HEK293 (cell line): ENCODE data around the gene LRRC51.
A peak's percentile ranks its signal among the peaks of the same experiment; 100 is the strongest.

Experiments
- CTCF ChIA-PET: fragments of 350-600 bp; formaldehyde crosslinking; extraction: SDS; loops from one replicate; lab custom pipeline; 2021; ENCODE audit warnings: antibody characterized with exemption; lab: Yijun Ruan, JAX
- POLR2A ChIA-PET: fragments of 300-600 bp; formaldehyde crosslinking; extraction: SDS; loops from one replicate; lab custom pipeline; 2020; ENCODE audit warnings: antibody characterized with exemption, inconsistent platforms; lab: Yijun Ruan, JAX
- H3K27ac ChIP-seq: fragments of 200-500 bp; sonication (Bioruptor generic); 2 replicates; pipeline ENCODE4 v1.5.1; 2014; ENCODE audit warnings: low read depth, low read length, control low read depth, inconsistent platforms; ENCODE audit errors: extremely low read depth
- H3K36me3 ChIP-seq, 2 experiments: fragments of 200-500 bp in 1 of 2; sonication (Bioruptor generic) in 1 of 2; 1 replicate in 1 of 2; 2 replicates in 1 of 2; pipeline ENCODE4 v1.5.1; 2014 to 2017; ENCODE audit warnings: inconsistent platforms in 2 of 2, low read length in 2 of 2; ENCODE audit not compliant: control insufficient read depth in 2 of 2, insufficient read depth in 1 of 2
- H3K4me1 ChIP-seq: fragments of 200-500 bp; sonication (Bioruptor generic); 2 replicates; pipeline ENCODE4 v1.5.1; 2014; ENCODE audit warnings: mild to moderate bottlenecking, low read length, inconsistent platforms; ENCODE audit not compliant: control insufficient read depth, insufficient read depth
- H3K4me3 ChIP-seq: 2 replicates; pipeline ENCODE4 v1.5.1; 2011; ENCODE audit warnings: low read depth, mild to moderate bottlenecking, control low read depth, low read length, moderate library complexity
- H3K9me3 ChIP-seq: fragments of 200-500 bp; sonication (Bioruptor generic); 2 replicates; pipeline ENCODE4 v1.5.1; 2014; ENCODE audit warnings: low read depth, low read length, inconsistent platforms; ENCODE audit not compliant: control insufficient read depth, insufficient read depth
- EGR2 ChIP-seq: fragments of 450-650 bp; formaldehyde crosslinking; IDR thresholded peaks from 2 replicates; pipeline ENCODE4 v1.5.1; 2016; ENCODE audit warnings: low read depth, missing biosample characterization, missing genetic modification characterization
- ELK4 ChIP-seq: IDR thresholded peaks from 2 replicates; pipeline ENCODE4 v1.6.1; 2011; ENCODE audit warnings: mild to moderate bottlenecking, low read depth, low read length, borderline replicate concordance
- FEZF1 ChIP-seq: fragments of 450-650 bp; formaldehyde crosslinking; IDR thresholded peaks from 2 replicates; pipeline ENCODE4 v1.5.1; 2016; ENCODE audit warnings: missing biosample characterization, missing genetic modification characterization
- GLI4 ChIP-seq: fragments of 450-650 bp; formaldehyde crosslinking; IDR thresholded peaks from 2 replicates; pipeline ENCODE4 v1.5.1; 2016; ENCODE audit warnings: missing biosample characterization, missing genetic modification characterization
- GLIS1 ChIP-seq: fragments of 450-650 bp; formaldehyde crosslinking; IDR thresholded peaks from 2 replicates; pipeline ENCODE4 v1.5.1; 2016; ENCODE audit warnings: missing biosample characterization, missing genetic modification characterization
- GLIS2 ChIP-seq: fragments of 450-650 bp; formaldehyde crosslinking; IDR thresholded peaks from 2 replicates; pipeline ENCODE4 v1.5.1; 2016; ENCODE audit warnings: missing biosample characterization, missing genetic modification characterization
- HOXC10 ChIP-seq: sonication (generic); formaldehyde crosslinking; IDR thresholded peaks from 2 replicates; pipeline ENCODE4 v1.8.1; 2023; ENCODE audit warnings: mild to moderate bottlenecking, missing genetic modification reagents
- HOXD13 ChIP-seq: sonication (generic); formaldehyde crosslinking; IDR thresholded peaks from 2 replicates; pipeline ENCODE4 v1.8.0; 2022; ENCODE audit warnings: missing genetic modification reagents, borderline replicate concordance
- KLF16 ChIP-seq: fragments of 450-650 bp; formaldehyde crosslinking; IDR thresholded peaks from 2 replicates; pipeline ENCODE4 v1.5.1; 2017; ENCODE audit warnings: missing biosample characterization, missing genetic modification characterization
- KLF9 ChIP-seq: fragments of 450-650 bp; formaldehyde crosslinking; IDR thresholded peaks from 2 replicates; pipeline ENCODE4 v1.5.1; 2016; ENCODE audit warnings: missing biosample characterization, missing genetic modification characterization, low read depth
- MZF1 ChIP-seq: fragments of 450-650 bp; formaldehyde crosslinking; IDR thresholded peaks from 2 replicates; pipeline ENCODE4 v1.5.1; 2017; ENCODE audit warnings: missing biosample characterization, missing genetic modification characterization, borderline replicate concordance
- OSR2 ChIP-seq: fragments of 450-650 bp; formaldehyde crosslinking; IDR thresholded peaks from 2 replicates; pipeline ENCODE4 v1.5.1; 2016; ENCODE audit warnings: missing biosample characterization, missing genetic modification characterization
- PRDM10 ChIP-seq: fragments of 450-650 bp; formaldehyde crosslinking; IDR thresholded peaks from 2 replicates; pipeline ENCODE4 v1.5.1; 2016; ENCODE audit warnings: missing biosample characterization, missing genetic modification characterization
- ZBTB1 ChIP-seq: fragments of 450-650 bp; formaldehyde crosslinking; IDR thresholded peaks from 2 replicates; pipeline ENCODE4 v1.5.1; 2016; ENCODE audit warnings: missing biosample characterization, missing genetic modification characterization
- ZBTB17 ChIP-seq: fragments of 450-650 bp; formaldehyde crosslinking; IDR thresholded peaks from 2 replicates; pipeline ENCODE4 v1.5.1; 2016; ENCODE audit warnings: missing biosample characterization, missing genetic modification characterization
- ZBTB21 ChIP-seq: fragments of 450-650 bp; formaldehyde crosslinking; IDR thresholded peaks from 2 replicates; pipeline ENCODE4 v1.5.1; 2017; ENCODE audit warnings: missing biosample characterization, missing genetic modification characterization
- ZNF10 ChIP-seq: fragments of 450-650 bp; formaldehyde crosslinking; IDR thresholded peaks from 2 replicates; pipeline ENCODE4 v1.5.1; 2017; ENCODE audit warnings: missing biosample characterization, missing genetic modification characterization
- ZNF121 ChIP-seq: fragments of 450-650 bp; formaldehyde crosslinking; IDR thresholded peaks from 2 replicates; pipeline ENCODE4 v1.5.1; 2016; ENCODE audit warnings: missing biosample characterization, missing genetic modification characterization
- ZNF157 ChIP-seq: fragments of 450-650 bp; formaldehyde crosslinking; IDR thresholded peaks from 2 replicates; pipeline ENCODE4 v1.5.1; 2016; ENCODE audit warnings: missing biosample characterization, missing genetic modification characterization
- ZNF174 ChIP-seq: fragments of 450-650 bp; formaldehyde crosslinking; IDR thresholded peaks from 2 replicates; pipeline ENCODE4 v1.5.0; 2017; ENCODE audit warnings: missing biosample characterization, mild to moderate bottlenecking, missing genetic modification characterization
- ZNF184 ChIP-seq: fragments of 450-650 bp; IDR thresholded peaks from 2 replicates; pipeline ENCODE4 v1.5.1; 2018; ENCODE audit warnings: missing biosample characterization, mild to moderate bottlenecking, missing genetic modification characterization
- ZNF221 ChIP-seq: fragments of 450-650 bp; formaldehyde crosslinking; IDR thresholded peaks from 2 replicates; pipeline ENCODE4 v1.5.1; 2017; ENCODE audit warnings: missing biosample characterization, missing genetic modification characterization, borderline replicate concordance
- ZNF239 ChIP-seq: fragments of 450-650 bp; formaldehyde crosslinking; IDR thresholded peaks from 2 replicates; pipeline ENCODE4 v1.5.1; 2016; ENCODE audit warnings: missing biosample characterization, missing genetic modification characterization
- ZNF366 ChIP-seq: fragments of 450-650 bp; formaldehyde crosslinking; conservative IDR thresholded peaks from 2 replicates; pipeline ENCODE4 v1.5.1; 2016; ENCODE audit warnings: missing biosample characterization, missing genetic modification characterization
- ZNF514 ChIP-seq: fragments of 450-650 bp; formaldehyde crosslinking; IDR thresholded peaks from 2 replicates; pipeline ENCODE4 v1.5.1; 2016; ENCODE audit warnings: missing biosample characterization, missing genetic modification characterization
- ZNF548 ChIP-seq: fragments of 450-650 bp; formaldehyde crosslinking; IDR thresholded peaks from 2 replicates; pipeline ENCODE4 v1.5.1; 2016; ENCODE audit warnings: missing biosample characterization, missing genetic modification characterization
- ZNF585B ChIP-seq: fragments of 450-650 bp; formaldehyde crosslinking; IDR thresholded peaks from 2 replicates; pipeline ENCODE4 v1.5.1; 2016; ENCODE audit warnings: missing biosample characterization, missing genetic modification characterization
- ZNF596 ChIP-seq: fragments of 450-650 bp; IDR thresholded peaks from 2 replicates; pipeline ENCODE4 v1.5.0; 2018; ENCODE audit warnings: missing biosample characterization, mild to moderate bottlenecking, missing genetic modification characterization, moderate library complexity
- ZNF777 ChIP-seq: fragments of 450-650 bp; formaldehyde crosslinking; IDR thresholded peaks from 2 replicates; pipeline ENCODE4 v1.5.1; 2017; ENCODE audit warnings: missing biosample characterization, missing genetic modification characterization, borderline replicate concordance
- ZNF791 ChIP-seq: fragments of 450-650 bp; formaldehyde crosslinking; IDR thresholded peaks from 2 replicates; pipeline ENCODE4 v1.5.1; 2016; ENCODE audit warnings: missing biosample characterization, missing genetic modification characterization
- TF ChIP-seq, protein P1 (sequence below): fragments of 450-650 bp; formaldehyde crosslinking; IDR thresholded peaks from 2 replicates; pipeline ENCODE4 v1.5.1; 2016; ENCODE audit warnings: missing biosample characterization, missing genetic modification characterization
- TF ChIP-seq, protein P2 (sequence below): fragments of 450-650 bp; IDR thresholded peaks from 2 replicates; pipeline ENCODE4 v1.5.1; 2018; ENCODE audit warnings: missing biosample characterization, mild to moderate bottlenecking, missing genetic modification characterization

LRRC51 gene

DNA sequence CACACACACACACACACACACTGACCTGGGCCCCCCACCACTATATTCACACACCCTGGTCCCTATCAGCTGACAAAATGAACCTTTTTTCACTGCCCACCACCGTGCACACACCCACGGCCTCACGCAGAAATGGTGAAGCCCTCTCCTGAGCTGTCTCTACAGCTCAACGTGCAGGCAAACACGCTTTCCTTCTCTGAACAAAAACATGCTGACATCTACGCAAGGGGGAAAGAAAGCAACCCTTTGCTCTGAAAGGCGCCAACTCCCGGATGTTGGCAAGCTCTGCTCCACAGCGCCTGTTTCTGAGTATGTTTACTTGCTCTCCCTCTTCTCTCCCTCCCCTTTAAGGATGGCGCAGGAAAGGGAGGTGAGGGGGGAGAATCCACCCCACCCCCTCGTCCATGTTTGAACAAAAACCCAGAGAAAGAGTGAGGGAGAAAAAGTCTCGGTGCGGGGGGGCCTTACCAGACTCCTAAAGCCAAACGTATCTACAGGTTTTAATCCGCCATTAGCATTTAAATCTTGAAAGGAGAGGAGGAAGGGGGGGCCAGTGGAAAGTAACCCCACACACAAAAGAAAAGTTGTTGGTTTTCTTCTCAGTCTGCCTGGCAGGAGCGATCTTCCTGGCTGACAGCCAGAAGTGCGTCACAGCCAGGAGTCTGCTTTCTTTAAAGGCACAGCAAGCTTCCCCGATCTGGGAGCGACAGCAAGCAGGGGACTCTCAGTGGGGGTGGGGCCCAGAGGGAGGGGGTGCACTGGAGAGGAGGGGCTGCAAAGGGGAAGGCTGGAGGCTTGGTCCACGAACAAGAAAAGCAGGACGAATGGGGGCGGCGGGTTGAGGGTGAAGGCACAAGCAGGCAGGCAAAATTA is 39.9 kb upstream of the LRRC51 start:
- no peaks in the 10 kb centered on the region for H3K9me3 ChIP-seq
- POLR2A ChIA-PET, result interaction anchor here (0.6 to 1.4 kb wide), 6 partner anchors 8 to 262 kb away, joined by 3 to 5 read pairs (median 4); no protein-coding TSS in a partner anchor
- H3K4me3 ChIP-seq, result peak overlapping the region; percentile 59
- CTCF ChIA-PET, result interaction anchor here (0.7 to 2.2 kb wide), 3 partner anchors 12 to 143 kb away, joined by 4 to 14 read pairs (median 5); no protein-coding TSS in a partner anchor
- H3K36me3 ChIP-seq, result peaks cover 0 to 4% of the 10 kb centered on the region in 2 experiments; a peak in 1 of 3 replicates
- H3K27ac ChIP-seq, result peak overlapping the region; percentile 84
- peaks cover 22% of the 10 kb centered on the region for H3K4me1 ChIP-seq
- TF ChIP-seq ZNF366 (tag by site-specific recombination) (peak; percentile 75), KLF16 (tag by site-specific recombination) (peak; percentile 20; the same call in 1 of the 2 replicates), PRDM10 (tag by site-specific recombination) (peak; percentile 74; the same call in 1 of the 2 replicates), ZNF777 (tag by site-specific recombination) (no peak), ZNF514 (tag by site-specific recombination) (no peak), MZF1 (tag by site-specific recombination) (no peak), ZNF184 (tag by site-specific recombination) (no peak), FEZF1 (tag by site-specific recombination) (no peak), ZNF791 (no peak), GLI4 (tag by site-specific recombination) (no peak), KLF9 (tag by site-specific recombination) (peak; percentile 67), ZNF121 (tag by site-specific recombination) (no peak), ZBTB21 (tag by site-specific recombination) (no peak), ZNF239 (no peak), HOXD13 (CRISPR knock-in tag) (no peak), ZNF174 (tag by site-specific recombination) (no peak), HOXC10 (no peak), ZNF10 (no peak), OSR2 (tag by site-specific recombination) (peak; percentile 46; the same call in 1 of the 2 replicates), ZNF548 (tag by site-specific recombination) (no peak), GLIS1 (peak; percentile 72), ZBTB1 (tag by site-specific recombination) (no peak), EGR2 (peak; percentile 47; the same call in 1 of the 2 replicates), ELK4 (no peak), GLIS2 (tag by site-specific recombination) (peak; percentile 68), ZBTB17 (tag by site-specific recombination) (peak; percentile 85), ZNF221 (tag by site-specific recombination) (no peak), ZNF157 (tag by site-specific recombination) (no peak), ZNF585B (tag by site-specific recombination) (no peak), ZNF596 (tag by site-specific recombination) (0 out of 2 replicates have a peak, but pooled peaks have one; percentile 22)
- TF ChIP-seq, protein P1, sequence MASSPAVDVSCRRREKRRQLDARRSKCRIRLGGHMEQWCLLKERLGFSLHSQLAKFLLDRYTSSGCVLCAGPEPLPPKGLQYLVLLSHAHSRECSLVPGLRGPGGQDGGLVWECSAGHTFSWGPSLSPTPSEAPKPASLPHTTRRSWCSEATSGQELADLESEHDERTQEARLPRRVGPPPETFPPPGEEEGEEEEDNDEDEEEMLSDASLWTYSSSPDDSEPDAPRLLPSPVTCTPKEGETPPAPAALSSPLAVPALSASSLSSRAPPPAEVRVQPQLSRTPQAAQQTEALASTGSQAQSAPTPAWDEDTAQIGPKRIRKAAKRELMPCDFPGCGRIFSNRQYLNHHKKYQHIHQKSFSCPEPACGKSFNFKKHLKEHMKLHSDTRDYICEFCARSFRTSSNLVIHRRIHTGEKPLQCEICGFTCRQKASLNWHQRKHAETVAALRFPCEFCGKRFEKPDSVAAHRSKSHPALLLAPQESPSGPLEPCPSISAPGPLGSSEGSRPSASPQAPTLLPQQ (tag by site-specific recombination), result peak; percentile 97
- TF ChIP-seq, protein P2, sequence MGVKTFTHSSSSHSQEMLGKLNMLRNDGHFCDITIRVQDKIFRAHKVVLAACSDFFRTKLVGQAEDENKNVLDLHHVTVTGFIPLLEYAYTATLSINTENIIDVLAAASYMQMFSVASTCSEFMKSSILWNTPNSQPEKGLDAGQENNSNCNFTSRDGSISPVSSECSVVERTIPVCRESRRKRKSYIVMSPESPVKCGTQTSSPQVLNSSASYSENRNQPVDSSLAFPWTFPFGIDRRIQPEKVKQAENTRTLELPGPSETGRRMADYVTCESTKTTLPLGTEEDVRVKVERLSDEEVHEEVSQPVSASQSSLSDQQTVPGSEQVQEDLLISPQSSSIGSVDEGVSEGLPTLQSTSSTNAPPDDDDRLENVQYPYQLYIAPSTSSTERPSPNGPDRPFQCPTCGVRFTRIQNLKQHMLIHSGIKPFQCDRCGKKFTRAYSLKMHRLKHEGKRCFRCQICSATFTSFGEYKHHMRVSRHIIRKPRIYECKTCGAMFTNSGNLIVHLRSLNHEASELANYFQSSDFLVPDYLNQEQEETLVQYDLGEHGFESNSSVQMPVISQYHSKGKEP (tag by site-specific recombination), result no peak
